Measurements from ENCODE around the gene INHBB. TPM values are rescaled to one million over a fixed set of nuclear protein-coding genes. Genes with fewer than 3 reads are reported as not detected.

The INHBB gene
- total RNA-seq, 4 donors from 2014 or later, result 12.3 to 27.5 (median 23.6) TPM

- intact Hi-C loops (cut with DNase I), result loop anchor here (10.0 kb wide), 1 partner anchor 91 kb away; the partner anchor contains the start of gene TMEM185B
- H3K36me3 ChIP-seq, result no peaks in the 10 kb centered on the region
- peaks cover 3 to 18% of the 10 kb centered on the region in 2 donors for H3K4me1 ChIP-seq
- DNase-seq, result no peak
- no peaks in the 10 kb centered on the region for H3K9me3 ChIP-seq
- 88 to 95% methylated on average over 5 of the region's 5 CpGs for WGBS, 2 donors
- H3K4me3 ChIP-seq (replicated peaks in 1 of 3), result no peak overlapping the region
- H3K27me3 ChIP-seq, result no peaks in the 10 kb centered on the region
- TF ChIP-seq CTCF (IDR thresholded peaks at IDR 0.05) (no peak), POLR2A (IDR thresholded peaks at IDR 0.05) (no peak)
- no peak overlapping the region for H3K27ac ChIP-seq
These were observed 29.9 kb upstream of the INHBB start for GRCh38 chr2:120316071-120316470.

- H3K36me3 ChIP-seq, result no peaks in the 10 kb centered on the region
- H3K27me3 ChIP-seq, result no peaks in the 10 kb centered on the region
- WGBS, 2 donors, result 92 to 96% methylated on average over 15 of the region's 15 CpGs
- intact Hi-C loops (cut with DNase I), result loop anchor here (10.0 kb wide), 1 partner anchor 92 kb away; the partner anchor contains the start of gene TMEM185B
- peaks cover 3 to 18% of the 10 kb centered on the region in 2 donors for H3K4me1 ChIP-seq
- H3K9me3 ChIP-seq, result no peaks in the 10 kb centered on the region
- TF ChIP-seq CTCF (IDR thresholded peaks at IDR 0.05), result no peak
- no peak for TF ChIP-seq POLR2A (IDR thresholded peaks at IDR 0.05)
- no peak overlapping the region for H3K4me3 ChIP-seq (replicated peaks in 1 of 3)
- DNase-seq, result no peak
- no peak overlapping the region for H3K27ac ChIP-seq
These were observed 29.3 kb upstream of the INHBB start for GRCh38 chr2:120316528-120317179.

- intact Hi-C loops (cut with DNase I), result loop anchor here (10.0 kb wide), 1 partner anchor 92 kb away; the partner anchor contains the start of gene TMEM185B
- Histone ChIP-seq H3K27ac (no peak overlapping the region), H3K9me3 (no peaks in the 10 kb centered on the region), H3K36me3 (no peaks in the 10 kb centered on the region), H3K27me3 (no peaks in the 10 kb centered on the region), H3K4me3 (replicated peaks in 1 of 3) (no peak overlapping the region), H3K4me1 (peaks cover 3 to 18% of the 10 kb centered on the region in 2 donors)
- TF ChIP-seq CTCF (IDR thresholded peaks at IDR 0.05), result no peak
- no peak for TF ChIP-seq POLR2A (IDR thresholded peaks at IDR 0.05)
- no peak for DNase-seq
These were observed 28.8 kb upstream of the INHBB start for GRCh38 chr2:120317180-120317533.

- no peaks in the 10 kb centered on the region for H3K36me3 ChIP-seq
- peaks cover 3 to 13% of the 10 kb centered on the region in 2 donors for H3K4me1 ChIP-seq
- no peak for TF ChIP-seq POLR2A (IDR thresholded peaks at IDR 0.05)
- intact Hi-C loops (cut with DNase I), result loop anchor here (10.0 kb wide), 1 partner anchor 93 kb away; the partner anchor contains the start of gene TMEM185B
- no peaks in the 10 kb centered on the region for H3K9me3 ChIP-seq
- 95% methylated on average over 8 of the region's 8 CpGs for WGBS, 2 donors
- H3K27me3 ChIP-seq, result no peaks in the 10 kb centered on the region
- H3K4me3 ChIP-seq (replicated peaks in 1 of 3), result no peak overlapping the region
- H3K27ac ChIP-seq, result no peak overlapping the region
- no peak for DNase-seq
These were observed 28.0 kb upstream of the INHBB start for GRCh38 chr2:120317916-120318315.

- 54 to 64% methylated on average over 8 of the region's 8 CpGs for WGBS, 2 donors
- DNase-seq, result peak; percentile 65 to 66
These were observed 27.3 kb upstream of the INHBB start for GRCh38 chr2:120318626-120319025.

More at GRCh38 chr2:120318626-120319025, 27.3 kb upstream of the INHBB start:
- intact Hi-C loops (cut with DNase I), result loop anchor here (10.0 kb wide), 1 partner anchor 94 kb away; the partner anchor contains the start of gene TMEM185B
- Histone ChIP-seq H3K27me3 (no peaks in the 10 kb centered on the region), H3K9me3 (no peaks in the 10 kb centered on the region), H3K4me1 (peaks cover 3 to 13% of the 10 kb centered on the region in 2 donors), H3K27ac (no peak overlapping the region), H3K4me3 (replicated peaks in 1 of 3) (no peak overlapping the region), H3K36me3 (no peaks in the 10 kb centered on the region)
- TF ChIP-seq CTCF (IDR thresholded peaks at IDR 0.05), result no peak
- TF ChIP-seq POLR2A (IDR thresholded peaks at IDR 0.05), result no peak

Measured in thyroid gland (tissue), 4 donors.